HS-5 (cell line): Measurements from ENCODE around the gene OR52E4.
A peak's percentile ranks its signal among the peaks of the same experiment; 100 is the strongest.

Experiments
- DNase-seq: peaks from one replicate; pipeline ENCODE4 v3.0.0-alpha.2; 2012; ENCODE audit warnings: low read depth

The OR52E4 gene

GRCh38 chr11:5880329-5880728 lies at the start of gene OR52E4:
TSS of gene OR52E4 (plus strand) at chr11:5880629. CDS start at chr11:5884293, 3,664 bp downstream.
- no peak for DNase-seq

- no peak for DNase-seq
These were observed 49.1 kb upstream of the OR52E4 start for GRCh38 chr11:5831196-5831829.

- no peak for DNase-seq
These were observed 47.0 kb upstream of the OR52E4 start for GRCh38 chr11:5833446-5833845.

GRCh38 chr11:5837695-5838094 lies 42.7 kb upstream of the OR52E4 start:
- no peak for DNase-seq

- DNase-seq, result no peak
These were observed 38.6 kb upstream of the OR52E4 start, which contains the start of gene OR52E6 for GRCh38 chr11:5841797-5842196. TSS of gene OR52E6 (minus strand) at chr11:5841897. CDS start at chr11:5841897, 0 bp downstream.

GRCh38 chr11:5846701-5847100 lies 33.7 kb upstream of the OR52E4 start:
- DNase-seq, result no peak

GRCh38 chr11:5847711-5848110 lies 32.7 kb upstream of the OR52E4 start:
- no peak for DNase-seq

GRCh38 chr11:5851002-5851401 lies 29.4 kb upstream of the OR52E4 start:
- no peak for DNase-seq

- no peak for DNase-seq
These were observed 22.8 kb upstream of the OR52E4 start, which contains the start of gene OR52E8 for GRCh38 chr11:5857590-5857989. TSS of gene OR52E8 (minus strand) at chr11:5857690. CDS start at chr11:5857690, 0 bp downstream.

- no peak for DNase-seq
These were observed 14.6 kb upstream of the OR52E4 start for GRCh38 chr11:5865826-5866225.

GRCh38 chr11:5878564-5878963 lies 1.9 kb upstream of the OR52E4 start:
- no peak for DNase-seq

GRCh38 chr11:5881756-5882155 lies 1.3 kb downstream of the OR52E4 start:
- no peak for DNase-seq

GRCh38 chr11:5887172-5887571 lies 6.7 kb downstream of the OR52E4 start:
- no peak for DNase-seq

- no peak for DNase-seq
These were observed 7.2 kb downstream of the OR52E4 start for GRCh38 chr11:5887661-5888060.

- DNase-seq, result peak; percentile 4
These were observed 10.9 kb downstream of the OR52E4 start for GRCh38 chr11:5891216-5891800.

GRCh38 chr11:5892908-5893307 lies 12.5 kb downstream of the OR52E4 start, which contains the start of gene OR52E5:
TSS of gene OR52E5 (plus strand) at chr11:5893208. CDS start at chr11:5900777, 7,569 bp downstream.
- DNase-seq, result no peak

GRCh38 chr11:5899534-5899933 lies 19.1 kb downstream of the OR52E4 start:
- DNase-seq, result no peak

- no peak for DNase-seq
These were observed 30.1 kb downstream of the OR52E4 start for GRCh38 chr11:5910540-5910939.

- DNase-seq, result peak; percentile 53
These were observed 42.5 kb downstream of the OR52E4 start for GRCh38 chr11:5922749-5923426.

- no peak for DNase-seq
These were observed 43.0 kb downstream of the OR52E4 start for GRCh38 chr11:5923427-5923776.

GRCh38 chr11:5923794-5924193 lies 43.4 kb downstream of the OR52E4 start:
- no peak for DNase-seq

GRCh38 chr11:5928271-5928670 lies 47.8 kb downstream of the OR52E4 start:
- DNase-seq, result no peak

GRCh38 chr11:5928811-5929210 lies 48.4 kb downstream of the OR52E4 start:
- DNase-seq, result no peak
